ENCODE measurements around the gene RNASEH2B.

DNA sequence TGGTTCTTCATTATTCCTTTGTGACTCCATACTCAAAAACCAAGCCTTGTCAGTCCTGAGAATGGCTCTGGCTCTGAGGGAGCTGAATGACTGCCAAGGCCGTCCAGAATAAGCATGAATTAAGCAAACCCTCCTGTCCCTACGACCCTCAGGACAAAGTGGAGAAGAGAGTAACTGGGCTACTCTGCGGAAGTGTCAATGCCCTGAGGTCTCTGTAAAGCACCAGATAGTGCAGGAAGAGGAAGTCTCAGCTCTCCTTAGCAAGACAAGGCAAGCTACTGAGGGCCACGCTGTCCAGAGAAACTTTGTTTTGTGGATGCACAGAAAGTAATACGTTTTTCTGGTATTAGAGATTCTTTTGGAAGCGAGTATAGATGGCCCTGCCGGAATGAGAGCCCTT lies 94.1 kb downstream of the RNASEH2B start:
- TF ChIP-seq ZNF232 (CRISPR knock-in tag; IDR thresholded peaks at IDR 0.05) (no peak), ELF4 (CRISPR knock-in tag; IDR thresholded peaks at IDR 0.05; ENCODE audit: low read depth) (no peak), E2F4 (CRISPR knock-in tag; IDR thresholded peaks at IDR 0.05; ENCODE audit: borderline replicate concordance, low read depth) (no peak), TEAD4 (CRISPR knock-in tag; IDR thresholded peaks at IDR 0.05) (no peak), SOX15 (CRISPR knock-in tag; IDR thresholded peaks at IDR 0.05) (no peak), NR3C1 (CRISPR knock-in tag; conservative IDR thresholded peaks at IDR 0.05; ENCODE audit: low read depth) (no peak), FOXJ3 (CRISPR knock-in tag; IDR thresholded peaks at IDR 0.05; ENCODE audit: borderline replicate concordance) (no peak)
- TF ChIP-seq, protein P1, sequence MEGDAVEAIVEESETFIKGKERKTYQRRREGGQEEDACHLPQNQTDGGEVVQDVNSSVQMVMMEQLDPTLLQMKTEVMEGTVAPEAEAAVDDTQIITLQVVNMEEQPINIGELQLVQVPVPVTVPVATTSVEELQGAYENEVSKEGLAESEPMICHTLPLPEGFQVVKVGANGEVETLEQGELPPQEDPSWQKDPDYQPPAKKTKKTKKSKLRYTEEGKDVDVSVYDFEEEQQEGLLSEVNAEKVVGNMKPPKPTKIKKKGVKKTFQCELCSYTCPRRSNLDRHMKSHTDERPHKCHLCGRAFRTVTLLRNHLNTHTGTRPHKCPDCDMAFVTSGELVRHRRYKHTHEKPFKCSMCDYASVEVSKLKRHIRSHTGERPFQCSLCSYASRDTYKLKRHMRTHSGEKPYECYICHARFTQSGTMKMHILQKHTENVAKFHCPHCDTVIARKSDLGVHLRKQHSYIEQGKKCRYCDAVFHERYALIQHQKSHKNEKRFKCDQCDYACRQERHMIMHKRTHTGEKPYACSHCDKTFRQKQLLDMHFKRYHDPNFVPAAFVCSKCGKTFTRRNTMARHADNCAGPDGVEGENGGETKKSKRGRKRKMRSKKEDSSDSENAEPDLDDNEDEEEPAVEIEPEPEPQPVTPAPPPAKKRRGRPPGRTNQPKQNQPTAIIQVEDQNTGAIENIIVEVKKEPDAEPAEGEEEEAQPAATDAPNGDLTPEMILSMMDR (IDR thresholded peaks at IDR 0.05): no peak
- TF ChIP-seq, protein P2, sequence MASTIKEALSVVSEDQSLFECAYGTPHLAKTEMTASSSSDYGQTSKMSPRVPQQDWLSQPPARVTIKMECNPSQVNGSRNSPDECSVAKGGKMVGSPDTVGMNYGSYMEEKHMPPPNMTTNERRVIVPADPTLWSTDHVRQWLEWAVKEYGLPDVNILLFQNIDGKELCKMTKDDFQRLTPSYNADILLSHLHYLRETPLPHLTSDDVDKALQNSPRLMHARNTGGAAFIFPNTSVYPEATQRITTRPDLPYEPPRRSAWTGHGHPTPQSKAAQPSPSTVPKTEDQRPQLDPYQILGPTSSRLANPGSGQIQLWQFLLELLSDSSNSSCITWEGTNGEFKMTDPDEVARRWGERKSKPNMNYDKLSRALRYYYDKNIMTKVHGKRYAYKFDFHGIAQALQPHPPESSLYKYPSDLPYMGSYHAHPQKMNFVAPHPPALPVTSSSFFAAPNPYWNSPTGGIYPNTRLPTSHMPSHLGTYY (CRISPR knock-in tag; IDR thresholded peaks at IDR 0.05): no peak
- TF ChIP-seq, protein P3, sequence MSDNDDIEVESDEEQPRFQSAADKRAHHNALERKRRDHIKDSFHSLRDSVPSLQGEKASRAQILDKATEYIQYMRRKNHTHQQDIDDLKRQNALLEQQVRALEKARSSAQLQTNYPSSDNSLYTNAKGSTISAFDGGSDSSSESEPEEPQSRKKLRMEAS (CRISPR knock-in tag; IDR thresholded peaks at IDR 0.05): no peak
